Islet of Langerhans (tissue), 1 donor: Measurements from ENCODE around the gene GVQW3.
A peak's percentile ranks its signal among the peaks of the same experiment; 100 is the strongest.
"Not testable (repeated sequence)": the region's sequence is repeated elsewhere in the genome, so short reads cannot be mapped to it uniquely, and the experiment has no call there.

Source experiments
- FAIRE-seq: peaks from one replicate; lab custom pipeline; 2011; peaks lifted over from hg19 to GRCh38; lab: Jason Lieb, UNC

Gene GVQW3

GRCh38 chr11:76388408-76388807 is 7.3 kb downstream of the GVQW3 start:
- FAIRE-seq, result no peak

GRCh38 chr11:76391021-76391420 is 9.9 kb downstream of the GVQW3 start:
- FAIRE-seq, result no peak

- no peak for FAIRE-seq
Observed at GRCh38 chr11:76391811-76392475, 10.8 kb downstream of the GVQW3 start.

GRCh38 chr11:76392870-76393269 is 11.7 kb downstream of the GVQW3 start:
- no peak for FAIRE-seq

DNA sequence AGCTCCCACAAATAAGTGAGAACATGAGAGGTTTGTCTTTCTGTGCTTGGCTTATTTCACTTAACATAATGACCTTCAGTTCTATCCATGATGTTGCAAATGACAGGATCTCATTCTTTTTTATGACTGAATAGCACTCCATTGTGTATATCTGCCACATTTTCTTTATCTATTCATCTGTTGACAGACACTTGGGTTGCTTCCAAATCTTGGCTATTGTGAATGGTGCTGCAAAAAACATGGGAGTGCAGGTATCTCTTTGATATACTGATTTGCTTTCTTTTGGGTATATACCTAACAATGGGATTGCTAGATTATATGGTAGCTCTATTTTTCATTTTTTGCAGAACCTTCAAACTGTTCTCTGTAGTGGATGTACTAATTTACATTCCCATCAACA is 13.3 kb downstream of the GVQW3 start:
- FAIRE-seq, result no peak

GRCh38 chr11:76395296-76395695 is 14.2 kb downstream of the GVQW3 start:
- no peak for FAIRE-seq

GRCh38 chr11:76397383-76397782 is 16.3 kb downstream of the GVQW3 start:
- FAIRE-seq, result no peak

GRCh38 chr11:76400967-76401366 is 19.8 kb downstream of the GVQW3 start:
- no peak for FAIRE-seq

GRCh38 chr11:76401484-76401883 is 20.4 kb downstream of the GVQW3 start:
- not testable (repeated sequence) for FAIRE-seq

- FAIRE-seq, result no peak
Observed at GRCh38 chr11:76406359-76406758, 25.2 kb downstream of the GVQW3 start.

GRCh38 chr11:76408171-76408965 is 27.2 kb downstream of the GVQW3 start:
- no peak for FAIRE-seq

DNA sequence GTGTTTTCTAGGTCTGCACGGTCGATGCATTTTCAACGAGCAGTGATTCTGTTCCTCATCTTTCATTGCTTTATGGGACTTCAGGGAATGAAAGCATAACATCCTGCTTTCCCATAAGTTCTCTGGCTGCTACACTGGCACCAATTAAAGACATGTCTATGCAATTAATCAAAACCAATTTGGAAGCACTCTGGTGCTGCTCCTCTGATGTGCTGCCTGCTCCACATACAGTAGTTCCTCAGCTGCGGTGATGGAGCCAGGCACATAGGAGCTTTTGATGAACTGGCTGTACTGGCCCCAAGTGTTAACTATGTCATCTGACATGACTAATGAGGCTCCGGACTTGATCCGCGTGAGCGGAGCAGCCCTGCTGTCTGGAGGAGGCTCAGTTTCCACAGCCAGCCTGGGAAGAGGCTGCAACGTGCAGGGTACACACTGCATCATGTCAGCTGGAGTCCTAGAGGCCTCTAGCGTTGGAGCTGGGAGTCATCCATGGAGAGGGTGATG is 29.8 kb downstream of the GVQW3 start:
- no peak for FAIRE-seq

DNA sequence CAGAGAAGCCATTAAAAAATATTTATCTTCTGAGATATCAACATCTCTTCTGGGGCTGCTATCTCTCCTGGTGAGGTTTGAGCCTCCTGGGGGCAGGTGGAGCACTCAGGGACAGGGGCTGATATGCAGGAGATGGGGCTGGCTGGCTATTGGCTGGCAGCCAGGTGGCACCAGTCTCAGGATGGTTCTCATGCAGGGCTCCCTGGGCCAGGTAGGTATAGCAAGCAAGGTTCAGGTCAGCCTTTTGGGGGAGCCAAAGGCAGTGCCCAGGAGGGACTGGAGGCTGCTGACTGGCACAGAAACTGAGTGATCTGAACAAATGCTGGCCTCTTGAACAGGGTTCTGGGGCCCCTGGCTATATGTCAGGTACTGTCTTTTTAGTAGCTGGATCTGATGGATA is 34.0 kb downstream of the GVQW3 start:
- no peak for FAIRE-seq

DNA sequence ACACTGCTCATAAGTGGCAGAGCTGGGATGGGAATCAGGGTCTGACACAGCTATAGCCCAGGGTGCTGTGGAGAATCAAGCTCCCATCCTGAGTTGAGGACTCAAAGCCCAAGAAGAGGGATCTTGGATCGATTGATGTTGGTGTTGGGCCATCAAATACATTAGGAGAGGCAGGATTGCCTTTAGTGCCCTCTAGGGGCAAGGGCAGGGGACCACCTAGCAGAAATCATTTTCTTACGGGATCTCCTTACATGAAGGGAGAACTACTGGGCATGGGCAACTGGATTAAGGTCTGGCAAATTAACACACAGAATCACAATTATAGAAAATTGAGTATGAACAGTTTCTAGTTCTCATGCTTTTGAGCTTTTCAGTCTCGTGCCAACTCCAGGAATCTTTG is 38.8 kb downstream of the GVQW3 start:
- FAIRE-seq, result no peak

- FAIRE-seq, result no peak
Observed at GRCh38 chr11:76424379-76424778, 43.3 kb downstream of the GVQW3 start.

DNA sequence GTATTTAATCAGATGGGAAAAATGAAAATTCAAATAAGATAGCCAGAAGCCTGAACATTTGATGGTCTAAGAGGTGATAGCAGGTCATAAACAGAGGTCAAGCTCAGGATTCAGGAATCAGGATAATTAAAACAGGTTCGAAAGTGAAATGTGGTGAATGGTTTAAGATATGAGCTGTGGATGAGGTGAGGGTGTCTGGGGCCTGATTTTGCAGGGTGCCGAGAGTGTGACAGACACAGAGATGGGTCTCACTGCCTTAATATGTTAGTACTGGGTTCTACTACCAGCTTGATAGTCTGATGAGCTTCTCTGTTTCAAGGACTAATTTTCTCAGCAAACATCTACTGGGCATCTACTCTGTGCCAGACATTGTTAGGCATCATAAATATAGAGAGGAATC is 43.8 kb downstream of the GVQW3 start:
- no peak for FAIRE-seq

GRCh38 chr11:76426660-76427059 is 45.5 kb downstream of the GVQW3 start:
- no peak for FAIRE-seq

DNA sequence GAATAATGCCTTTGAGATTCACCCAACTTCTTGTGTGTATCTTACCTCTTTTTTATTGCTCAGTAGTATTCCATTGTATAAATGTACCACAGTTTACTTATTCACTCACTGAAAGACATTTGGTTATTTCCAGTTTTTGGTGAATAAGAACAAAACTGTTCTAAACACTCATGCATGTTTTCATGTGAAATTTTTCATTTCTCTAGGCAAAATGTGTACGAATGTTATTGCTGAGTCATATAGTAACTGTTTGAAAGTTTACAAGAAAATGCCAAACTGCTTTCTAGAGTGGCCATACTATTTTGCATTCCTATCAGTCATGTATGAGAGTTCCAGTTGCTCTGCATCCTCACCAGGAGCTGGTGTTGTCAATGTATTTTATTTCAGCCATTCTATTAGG is 54.9 kb downstream of the GVQW3 start:
- no peak for FAIRE-seq

DNA sequence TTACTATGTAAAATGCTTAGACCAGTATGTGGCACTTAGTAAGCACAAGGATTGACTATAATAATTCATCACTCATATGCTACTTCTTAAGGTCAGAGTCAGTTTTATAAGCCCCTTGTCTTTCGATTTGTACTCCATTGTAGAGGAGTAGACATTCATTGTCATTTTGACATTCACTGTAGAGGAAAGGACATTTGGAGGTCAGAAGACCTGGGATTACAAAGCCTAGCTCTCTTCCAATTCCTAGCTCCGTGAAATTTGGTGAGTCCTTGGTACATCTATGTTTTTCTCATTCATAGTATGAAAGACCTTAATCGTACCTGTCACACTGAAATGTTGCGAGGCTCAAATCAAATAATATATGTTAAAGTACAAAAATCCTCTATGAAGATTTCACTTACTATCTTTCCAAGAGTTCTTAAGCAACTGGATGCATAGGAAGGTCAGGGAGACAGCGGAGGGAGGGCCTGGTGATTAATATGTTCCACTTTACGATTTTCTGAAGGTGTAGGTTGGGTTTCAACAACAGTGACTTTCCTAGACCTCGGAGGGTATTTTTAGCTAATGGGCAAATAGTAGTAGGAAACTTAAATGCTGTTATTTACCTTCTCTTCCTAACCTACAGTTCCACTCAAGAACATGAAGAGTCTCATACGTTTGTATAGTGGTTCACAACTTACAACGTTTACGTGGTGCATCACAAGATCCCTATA is 62.3 kb downstream of the GVQW3 start:
- no peak for FAIRE-seq

DNA sequence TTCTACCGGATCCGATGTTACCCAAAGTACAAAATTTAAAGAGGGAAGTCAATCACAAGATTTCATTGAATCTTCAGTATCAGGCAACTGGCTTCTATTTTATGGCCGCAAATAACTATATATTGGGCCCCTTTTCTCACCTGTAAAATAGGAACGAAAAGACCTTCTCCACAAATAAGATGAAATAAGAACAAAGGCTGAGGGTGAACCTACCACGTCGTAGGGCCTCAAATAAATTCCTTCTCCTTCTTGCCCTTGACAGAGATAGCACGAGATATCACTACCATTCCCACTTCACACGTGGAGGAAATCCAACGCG is 62.9 kb downstream of the GVQW3 start:
- no peak for FAIRE-seq

DNA sequence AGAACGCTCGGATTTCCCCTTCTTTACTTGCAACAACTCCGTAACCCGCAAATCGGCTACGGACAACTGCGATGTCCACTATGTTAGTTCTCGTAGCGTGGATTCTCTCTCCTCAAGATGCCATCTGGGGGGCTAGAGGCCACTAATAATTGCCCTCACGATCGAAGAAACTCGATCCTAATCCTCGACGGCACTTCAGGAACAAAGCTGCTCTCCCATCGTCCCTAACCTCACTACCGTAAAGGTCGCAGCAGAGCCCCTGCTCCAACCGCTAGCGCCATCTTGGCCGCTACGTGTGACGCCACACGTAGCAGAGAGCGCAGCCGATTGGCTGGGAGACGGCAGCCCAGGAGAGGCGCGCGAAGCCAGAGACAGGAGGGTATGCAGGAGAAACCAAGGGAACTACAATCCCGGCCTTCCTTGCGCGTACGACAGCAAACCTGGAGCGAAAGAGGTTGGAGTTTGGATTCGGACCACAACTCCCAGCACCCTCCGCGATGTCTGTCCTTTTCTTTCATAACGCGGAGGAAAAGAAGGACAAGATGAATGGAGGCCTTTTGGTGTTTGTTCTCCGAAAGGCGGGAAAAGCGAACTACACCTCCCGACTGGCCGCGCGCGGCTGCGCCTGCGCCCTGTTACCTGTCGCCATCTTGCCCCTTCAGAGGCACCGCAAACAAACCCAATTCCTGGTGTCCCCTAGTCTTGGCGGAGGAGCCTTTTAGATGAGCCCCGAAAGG is 63.4 kb downstream of the GVQW3 start, which contains the start of gene EMSY:
TSS of gene EMSY (plus strand) at position 635 of the 737 bp plus-strand sequence. CDS start 1,921 bp downstream, outside the sequence.
- peak; percentile 97 for FAIRE-seq
